GM21390 (cell line): ENCODE data around the gene TRMO.

Experiments used
- ATAC-seq: cut with Tn5 transposase; IDR thresholded peaks from one replicate; pipeline ENCODE4 v1.9.1; 2021; ENCODE audit not compliant: unreplicated experiment

The TRMO gene

DNA sequence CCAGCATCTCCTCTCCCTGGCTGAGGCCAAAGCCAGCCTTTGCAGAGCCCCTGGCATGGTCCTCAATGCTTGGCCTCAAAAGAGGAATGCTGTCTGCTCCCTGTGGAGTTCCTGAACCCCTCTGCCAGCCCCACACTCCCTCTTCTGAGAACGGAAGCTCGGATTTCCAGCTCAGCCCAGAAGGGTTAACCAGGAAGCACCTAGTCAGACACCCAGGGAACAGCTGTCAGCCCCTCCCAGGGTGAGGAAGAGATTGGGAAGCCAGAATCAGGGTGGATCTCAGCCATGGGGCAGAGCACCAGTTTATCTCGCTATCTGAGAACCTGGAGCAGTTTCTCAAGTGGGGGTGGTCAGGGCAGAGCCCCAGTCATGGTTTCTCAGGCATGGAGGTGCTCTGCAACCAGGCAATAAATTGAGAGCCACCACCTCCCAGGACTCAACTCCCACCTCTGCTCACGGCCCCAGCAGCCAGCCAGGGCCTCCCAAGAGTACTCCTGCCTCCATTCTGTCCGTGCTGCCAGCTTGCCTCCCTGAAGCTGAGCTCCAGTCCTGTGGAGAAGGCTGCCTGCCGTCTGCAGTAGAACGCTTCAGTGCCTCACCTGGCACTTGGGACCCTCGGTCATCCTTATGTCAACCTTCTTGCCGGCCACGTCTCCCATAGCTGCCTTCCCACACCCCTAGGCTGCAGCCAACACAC, 61.7 kb downstream of the TRMO start:
- no peak for ATAC-seq

DNA sequence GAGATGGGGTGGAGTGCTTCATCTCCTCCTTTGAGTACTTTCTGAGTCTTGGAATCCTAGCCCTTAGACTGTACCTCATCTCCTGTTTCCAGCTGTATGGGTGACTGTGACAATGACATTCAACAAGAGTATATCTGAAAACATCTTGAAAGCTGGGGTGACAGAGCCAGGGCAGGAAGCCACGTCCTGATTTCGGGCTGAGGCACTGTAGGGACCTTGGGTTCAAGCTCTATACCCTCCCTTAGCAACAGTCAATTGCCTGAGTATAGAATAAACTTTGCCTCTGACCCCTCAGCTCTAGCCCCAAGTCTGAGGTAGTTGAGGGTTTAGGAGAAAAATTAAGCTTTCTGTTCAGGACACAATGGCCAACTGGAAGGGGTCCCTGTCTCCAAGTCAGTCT, 63.0 kb downstream of the TRMO start:
- ATAC-seq: no peak

DNA sequence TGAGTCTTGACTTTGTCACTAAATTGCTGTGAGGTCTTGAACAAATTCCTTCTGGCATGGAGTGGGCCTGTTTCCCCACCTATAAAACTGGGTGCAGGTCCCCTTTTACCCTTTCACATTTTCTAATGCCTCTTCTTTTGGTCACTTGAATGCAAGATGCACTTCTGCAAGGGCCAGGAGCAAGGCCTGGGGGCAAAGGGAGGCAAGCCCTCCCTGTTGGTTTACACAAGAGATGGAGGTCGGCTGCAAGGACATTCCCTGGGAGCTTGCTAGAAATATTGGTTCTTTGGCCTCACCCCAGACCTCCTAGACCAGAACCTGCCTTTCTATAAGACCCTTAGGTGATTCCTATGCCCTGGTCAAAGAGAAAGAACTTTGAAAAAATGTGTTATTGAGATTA, 63.5 kb downstream of the TRMO start:
- ATAC-seq: no peak

DNA sequence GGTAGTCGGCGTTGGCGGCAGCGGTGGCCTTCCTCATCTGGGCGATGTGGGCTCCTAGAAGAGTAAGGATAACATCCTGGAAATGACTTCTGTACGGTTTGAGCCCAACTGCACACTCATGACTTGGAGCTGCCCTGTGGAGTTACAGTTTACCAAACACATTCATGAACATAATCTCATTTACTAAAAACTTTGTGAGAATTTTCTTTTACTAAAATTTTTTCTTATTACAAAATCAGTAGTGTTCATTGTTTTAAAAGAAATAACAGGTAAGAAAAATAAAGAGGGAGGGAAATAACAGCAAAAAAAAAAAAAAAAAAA, 63.9 kb downstream of the TRMO start:
- ATAC-seq: no peak

DNA sequence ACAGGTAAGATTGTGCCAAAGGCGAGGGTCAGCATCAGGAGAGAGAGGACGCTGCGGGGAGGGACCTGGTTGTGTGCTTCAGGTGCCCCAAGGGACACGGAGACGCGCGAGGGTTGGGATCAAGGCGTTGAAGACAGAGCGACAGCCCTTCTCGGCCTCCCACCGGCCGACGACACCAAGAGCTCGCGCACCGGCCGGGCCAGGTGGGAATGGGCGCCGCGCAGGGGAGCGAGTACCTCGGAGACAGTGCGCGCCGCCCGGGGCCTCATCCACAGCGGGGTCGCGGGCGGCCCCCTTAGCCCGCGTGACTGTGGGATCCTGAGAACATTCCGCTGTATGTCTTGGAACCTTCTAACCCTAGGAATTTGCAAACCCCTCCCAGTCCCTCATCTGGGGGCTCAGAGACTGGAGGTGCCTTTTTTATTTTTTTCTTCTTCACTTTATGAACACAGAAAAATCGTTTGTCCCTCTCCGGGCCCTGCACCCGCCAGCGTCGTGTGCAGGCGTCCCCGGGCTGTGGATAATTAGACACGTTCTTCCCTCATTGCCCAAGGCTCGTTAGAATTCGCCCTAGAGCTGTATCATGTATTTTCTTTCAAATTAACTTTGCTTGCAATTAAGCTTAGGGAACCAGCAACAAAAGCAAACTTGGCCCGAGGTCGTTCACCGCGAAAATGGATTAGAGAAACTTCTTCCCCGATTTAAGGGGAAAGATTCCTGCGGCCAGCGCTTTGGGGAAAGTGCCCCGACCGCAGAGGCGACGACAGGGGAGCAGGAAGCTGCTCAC, 64.5 kb downstream of the TRMO start:
- no peak for ATAC-seq

DNA sequence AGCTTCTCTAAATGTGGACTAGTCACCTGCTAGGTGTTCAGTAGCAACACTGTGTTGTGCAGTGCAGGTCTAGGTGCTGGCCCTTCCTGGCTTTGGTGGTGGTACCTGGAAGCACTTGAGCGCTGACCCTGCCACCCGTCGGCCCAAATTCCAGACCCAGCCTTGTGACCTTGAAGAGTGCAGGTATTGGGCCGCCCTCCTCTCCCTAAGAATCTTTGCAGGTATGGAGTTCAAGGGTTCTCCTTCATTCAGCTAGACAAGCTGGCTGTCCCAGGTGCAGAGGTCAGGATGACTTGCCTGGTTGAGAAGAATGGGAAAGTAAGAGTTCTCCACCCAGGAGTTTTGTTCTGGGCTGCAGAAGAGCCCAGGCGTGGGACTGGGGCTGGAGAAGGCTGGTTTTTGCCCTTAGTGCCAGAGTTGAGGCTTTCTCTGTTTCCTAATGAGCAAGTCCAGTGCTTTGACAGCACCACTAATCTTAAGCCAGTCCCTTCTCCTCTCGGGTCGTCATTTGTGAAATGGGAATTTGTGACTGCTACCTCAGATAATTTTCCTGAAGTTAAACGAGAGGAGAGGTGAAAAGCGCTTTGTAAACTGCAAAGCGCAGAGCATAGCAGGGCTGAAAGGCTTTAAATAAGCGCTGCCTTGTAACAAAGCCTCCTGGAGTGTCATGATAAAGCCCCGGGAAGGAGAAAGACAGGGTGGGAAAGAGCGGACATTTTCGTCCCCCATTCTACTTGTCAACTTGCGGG, 65.3 kb downstream of the TRMO start:
- no peak for ATAC-seq

DNA sequence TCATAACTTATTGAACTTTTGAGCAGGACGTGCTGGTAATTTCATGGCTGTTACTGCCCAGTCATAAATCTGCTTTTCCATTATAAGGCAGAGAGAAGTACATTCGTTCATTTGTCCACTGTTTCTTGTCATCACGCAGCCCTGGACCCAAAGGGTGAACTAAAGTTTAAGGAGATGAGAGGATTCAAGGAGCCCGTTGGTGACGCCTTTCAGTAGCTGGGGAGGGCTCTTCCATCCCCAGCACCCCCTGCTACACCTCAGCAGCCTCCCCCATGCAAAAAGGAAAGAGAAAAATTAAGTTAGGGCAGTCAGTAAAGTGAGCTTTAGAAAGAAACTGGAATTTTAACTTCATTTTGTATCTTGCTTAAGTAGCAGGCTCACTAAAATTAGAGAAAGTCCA, 66.4 kb downstream of the TRMO start:
- ATAC-seq: no peak

DNA sequence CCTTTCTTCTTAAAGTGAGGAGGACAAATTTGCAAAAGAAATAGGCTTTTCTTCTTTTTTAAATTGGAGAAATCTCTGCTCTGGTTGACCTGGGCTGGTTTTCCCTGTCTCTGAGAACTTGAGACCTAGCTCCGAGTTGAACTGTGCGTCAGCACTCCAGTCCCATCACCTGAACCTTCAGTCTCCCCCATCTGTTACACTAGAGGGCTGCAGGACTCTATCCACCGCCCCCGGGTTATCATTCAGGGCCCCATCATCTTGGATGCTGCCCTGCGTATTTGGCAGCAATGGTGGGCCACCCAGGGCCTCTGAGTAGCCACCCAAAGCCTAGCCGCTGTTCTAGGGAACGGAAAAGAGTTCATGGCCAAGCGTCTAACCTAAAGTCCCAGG, 66.8 kb downstream of the TRMO start:
- ATAC-seq: no peak

DNA sequence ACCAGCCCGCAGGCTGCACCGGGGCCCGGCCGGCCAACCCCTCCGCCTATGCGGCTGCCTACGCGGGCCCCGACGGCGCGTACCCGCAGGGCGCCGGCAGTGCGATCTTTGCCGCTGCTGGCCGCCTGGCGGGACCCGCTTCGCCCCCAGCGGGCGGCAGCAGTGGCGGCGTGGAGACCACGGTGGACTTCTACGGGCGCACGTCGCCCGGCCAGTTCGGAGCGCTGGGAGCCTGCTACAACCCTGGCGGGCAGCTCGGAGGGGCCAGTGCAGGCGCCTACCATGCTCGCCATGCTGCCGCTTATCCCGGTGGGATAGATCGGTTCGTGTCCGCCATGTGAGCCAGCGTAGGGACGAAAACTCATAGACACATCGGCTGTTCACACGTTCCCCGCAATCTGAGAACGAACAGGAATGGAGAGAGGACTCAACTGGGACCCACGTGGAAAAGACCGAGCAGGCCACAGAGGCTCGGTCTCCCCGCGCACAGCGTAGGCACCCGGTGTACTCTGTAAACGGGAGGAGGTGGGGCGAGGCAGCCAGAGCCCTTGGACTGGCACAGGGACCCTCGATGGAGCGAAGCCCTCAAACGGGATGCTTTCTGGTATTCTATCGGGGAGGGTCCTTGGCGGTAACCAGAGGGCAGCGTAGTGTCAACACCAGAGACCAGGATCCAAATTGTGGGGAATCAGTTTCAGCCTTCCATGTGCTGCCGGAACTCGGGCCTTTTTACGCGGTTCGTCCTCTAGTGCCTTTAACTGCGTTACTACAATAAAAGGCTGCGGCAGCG, 67.4 kb downstream of the TRMO start:
- no peak for ATAC-seq
